ENCODE data around the gene POPDC2.

- TF ChIP-seq CTCF (IDR thresholded peaks at IDR 0.05): no peak
- no peak for TF ChIP-seq POLR2A (IDR thresholded peaks at IDR 0.05)
Observed at GRCh38 chr3:119637679-119638477, 22.5 kb downstream of the POPDC2 start.
